GM19324 (cell line): ENCODE measurements around the gene CMPK2.

Experiments used
- ATAC-seq: cut with Tn5 transposase; IDR thresholded peaks from one replicate; pipeline ENCODE4 v1.9.1; 2021; ENCODE audit warnings: mild to moderate bottlenecking, moderate library complexity; ENCODE audit not compliant: unreplicated experiment, low FRiP score

CMPK2 gene

GRCh38 chr2:6814869-6815268, 50.8 kb downstream of the CMPK2 start:
- no peak for ATAC-seq

- no peak for ATAC-seq
Measured at GRCh38 chr2:6814312-6814711, 51.4 kb downstream of the CMPK2 start.

- ATAC-seq, result no peak
Measured at GRCh38 chr2:6813573-6813972, 52.1 kb downstream of the CMPK2 start.

GRCh38 chr2:6812857-6813530, 52.7 kb downstream of the CMPK2 start:
- ATAC-seq, result no peak

- no peak for ATAC-seq
Measured at GRCh38 chr2:6810961-6811360, 54.7 kb downstream of the CMPK2 start.

GRCh38 chr2:6808426-6808825, 57.3 kb downstream of the CMPK2 start:
- ATAC-seq, result no peak

- no peak for ATAC-seq
Measured at GRCh38 chr2:6806604-6807003, 59.1 kb downstream of the CMPK2 start.

- ATAC-seq, result no peak
Measured at GRCh38 chr2:6800553-6800952, 65.2 kb downstream of the CMPK2 start.
